VCaP (cell line): ENCODE data around the gene SIRT5.

ENCODE experiments used
- H3K27ac ChIP-seq: fragments of 450-650 bp; 2 replicates; pipeline ENCODE4 v1.5.1; 2017
- TF ChIP-seq, protein P1 (sequence below): fragments of 450-650 bp; conservative IDR thresholded peaks from 2 replicates; pipeline ENCODE4 v1.5.1; 2017; ENCODE audit warnings: mild to moderate bottlenecking, moderate library complexity

Gene SIRT5

GRCh38 chr6:13663986-13664385, 89.6 kb downstream of the SIRT5 start:
- TF ChIP-seq, protein P1, sequence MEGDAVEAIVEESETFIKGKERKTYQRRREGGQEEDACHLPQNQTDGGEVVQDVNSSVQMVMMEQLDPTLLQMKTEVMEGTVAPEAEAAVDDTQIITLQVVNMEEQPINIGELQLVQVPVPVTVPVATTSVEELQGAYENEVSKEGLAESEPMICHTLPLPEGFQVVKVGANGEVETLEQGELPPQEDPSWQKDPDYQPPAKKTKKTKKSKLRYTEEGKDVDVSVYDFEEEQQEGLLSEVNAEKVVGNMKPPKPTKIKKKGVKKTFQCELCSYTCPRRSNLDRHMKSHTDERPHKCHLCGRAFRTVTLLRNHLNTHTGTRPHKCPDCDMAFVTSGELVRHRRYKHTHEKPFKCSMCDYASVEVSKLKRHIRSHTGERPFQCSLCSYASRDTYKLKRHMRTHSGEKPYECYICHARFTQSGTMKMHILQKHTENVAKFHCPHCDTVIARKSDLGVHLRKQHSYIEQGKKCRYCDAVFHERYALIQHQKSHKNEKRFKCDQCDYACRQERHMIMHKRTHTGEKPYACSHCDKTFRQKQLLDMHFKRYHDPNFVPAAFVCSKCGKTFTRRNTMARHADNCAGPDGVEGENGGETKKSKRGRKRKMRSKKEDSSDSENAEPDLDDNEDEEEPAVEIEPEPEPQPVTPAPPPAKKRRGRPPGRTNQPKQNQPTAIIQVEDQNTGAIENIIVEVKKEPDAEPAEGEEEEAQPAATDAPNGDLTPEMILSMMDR = no peak
- H3K27ac ChIP-seq = no peak overlapping the region
